ENCODE data around the gene CYP51A1.
"Not testable (repeated sequence)": the region's sequence is repeated elsewhere in the genome, so short reads cannot be mapped to it uniquely, and the experiment has no call there.

The CYP51A1 gene

DNA sequence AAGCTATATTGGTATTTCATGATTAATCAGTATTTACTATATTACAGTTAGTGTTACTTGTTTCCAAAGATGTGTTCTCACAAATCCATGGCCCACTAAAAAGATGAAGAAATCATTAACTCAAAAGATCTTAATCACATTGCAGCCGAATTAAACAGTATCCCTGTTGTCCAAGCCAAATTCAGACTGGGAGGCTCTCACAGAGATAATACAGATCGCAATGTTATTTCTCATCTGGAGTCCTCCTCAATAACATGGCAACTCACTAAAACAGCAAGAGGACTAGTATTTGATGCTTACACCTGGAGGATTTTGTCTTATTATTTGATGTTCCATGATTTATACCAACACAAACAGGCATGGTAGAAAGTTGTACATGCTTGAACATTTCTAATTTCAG lies 23.4 kb downstream of the CYP51A1 start:
- no peaks in the 10 kb centered on the region for H3K9me3 Mint-ChIP-seq
- H3K36me3 Mint-ChIP-seq (ENCODE audit: low read depth): peaks cover 76% of the 10 kb centered on the region
- H3K4me3 Mint-ChIP-seq: no peak overlapping the region
- H3K27me3 Mint-ChIP-seq (ENCODE audit: low read depth, poor library complexity): no peaks in the 10 kb centered on the region
- DNase-seq: no peak
- peak overlapping the region; percentile 36 for H3K27ac Mint-ChIP-seq
- TF ChIP-seq, protein P1, sequence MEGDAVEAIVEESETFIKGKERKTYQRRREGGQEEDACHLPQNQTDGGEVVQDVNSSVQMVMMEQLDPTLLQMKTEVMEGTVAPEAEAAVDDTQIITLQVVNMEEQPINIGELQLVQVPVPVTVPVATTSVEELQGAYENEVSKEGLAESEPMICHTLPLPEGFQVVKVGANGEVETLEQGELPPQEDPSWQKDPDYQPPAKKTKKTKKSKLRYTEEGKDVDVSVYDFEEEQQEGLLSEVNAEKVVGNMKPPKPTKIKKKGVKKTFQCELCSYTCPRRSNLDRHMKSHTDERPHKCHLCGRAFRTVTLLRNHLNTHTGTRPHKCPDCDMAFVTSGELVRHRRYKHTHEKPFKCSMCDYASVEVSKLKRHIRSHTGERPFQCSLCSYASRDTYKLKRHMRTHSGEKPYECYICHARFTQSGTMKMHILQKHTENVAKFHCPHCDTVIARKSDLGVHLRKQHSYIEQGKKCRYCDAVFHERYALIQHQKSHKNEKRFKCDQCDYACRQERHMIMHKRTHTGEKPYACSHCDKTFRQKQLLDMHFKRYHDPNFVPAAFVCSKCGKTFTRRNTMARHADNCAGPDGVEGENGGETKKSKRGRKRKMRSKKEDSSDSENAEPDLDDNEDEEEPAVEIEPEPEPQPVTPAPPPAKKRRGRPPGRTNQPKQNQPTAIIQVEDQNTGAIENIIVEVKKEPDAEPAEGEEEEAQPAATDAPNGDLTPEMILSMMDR (IDR thresholded peaks at IDR 0.05): no peak
- no peaks in the 10 kb centered on the region for H3K4me1 Mint-ChIP-seq

DNA sequence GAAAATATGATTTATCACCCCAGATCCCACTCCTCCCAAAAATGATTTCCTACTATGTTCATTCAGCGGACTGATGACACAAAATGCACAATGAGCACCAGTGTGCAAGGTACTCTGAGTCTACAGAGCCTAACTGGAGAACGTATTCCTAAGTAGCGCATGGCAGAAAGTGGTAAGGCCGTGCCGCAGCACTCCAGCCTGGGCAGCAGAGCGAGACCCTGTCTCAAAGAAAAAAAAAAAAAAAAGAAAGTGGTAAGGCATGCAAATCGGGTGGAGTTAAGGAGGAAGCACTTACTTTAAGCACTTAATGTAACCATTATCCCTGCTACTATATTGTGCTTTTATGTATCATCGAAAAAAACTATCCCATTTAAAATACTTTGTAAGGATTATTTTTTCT lies 25.5 kb downstream of the CYP51A1 start:
- no peaks in the 10 kb centered on the region for H3K4me1 Mint-ChIP-seq
- peaks cover 72% of the 10 kb centered on the region for H3K36me3 Mint-ChIP-seq (ENCODE audit: low read depth)
- TF ChIP-seq, protein P1 (IDR thresholded peaks at IDR 0.05): no peak
- H3K4me3 Mint-ChIP-seq: no peak overlapping the region
- no peaks in the 10 kb centered on the region for H3K27me3 Mint-ChIP-seq (ENCODE audit: low read depth, poor library complexity)
- peak overlapping the region; percentile 87 for H3K27ac Mint-ChIP-seq
- no peak for DNase-seq
- H3K9me3 Mint-ChIP-seq: no peaks in the 10 kb centered on the region

DNA sequence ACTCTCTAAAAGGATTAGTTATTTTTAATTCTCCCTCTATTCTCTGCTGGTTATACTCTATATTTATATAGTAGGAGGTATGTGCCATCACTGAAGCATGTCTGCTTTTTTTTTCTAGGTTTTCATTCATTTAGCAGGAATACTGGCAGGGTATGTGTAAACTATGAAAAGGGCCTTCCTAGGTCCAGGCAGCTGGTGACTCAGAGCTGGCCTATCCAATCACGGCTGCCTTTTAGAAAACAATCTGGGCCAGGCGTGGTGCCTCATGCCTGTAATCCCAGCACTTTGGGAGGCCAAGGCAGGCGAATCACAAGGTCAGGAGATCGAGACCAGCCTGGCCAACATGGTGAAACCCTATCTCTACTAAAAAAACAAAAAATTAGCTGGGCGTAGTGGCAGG lies 31.4 kb downstream of the CYP51A1 start:
- not testable (repeated sequence) for H3K27me3 Mint-ChIP-seq (ENCODE audit: low read depth, poor library complexity); H3K4me3 Mint-ChIP-seq; H3K27ac Mint-ChIP-seq; H3K4me1 Mint-ChIP-seq; H3K9me3 Mint-ChIP-seq; DNase-seq
- H3K36me3 Mint-ChIP-seq (ENCODE audit: low read depth): peaks cover 76% of the 10 kb centered on the region

DNA sequence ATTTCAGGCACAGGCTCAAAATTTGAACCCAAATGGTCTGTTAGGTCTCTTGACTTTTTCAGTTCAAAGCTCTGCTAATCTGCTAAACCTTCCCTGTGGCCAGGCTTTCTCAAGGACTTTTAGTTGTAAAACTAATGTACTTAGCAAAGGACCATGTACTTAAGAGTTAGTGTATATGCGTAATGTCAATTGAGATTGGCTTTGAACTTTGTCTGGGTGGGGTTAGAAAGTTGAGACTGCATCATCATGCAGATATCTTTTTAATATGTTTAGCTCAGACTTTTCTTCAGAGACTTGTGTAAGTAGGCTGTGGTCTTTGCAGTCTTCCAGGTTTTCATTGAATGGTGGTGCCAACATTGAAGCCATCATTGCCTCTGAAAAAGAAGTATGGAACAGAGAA lies 33.7 kb downstream of the CYP51A1 start:
- H3K36me3 Mint-ChIP-seq (ENCODE audit: low read depth): peaks cover 76% of the 10 kb centered on the region

DNA sequence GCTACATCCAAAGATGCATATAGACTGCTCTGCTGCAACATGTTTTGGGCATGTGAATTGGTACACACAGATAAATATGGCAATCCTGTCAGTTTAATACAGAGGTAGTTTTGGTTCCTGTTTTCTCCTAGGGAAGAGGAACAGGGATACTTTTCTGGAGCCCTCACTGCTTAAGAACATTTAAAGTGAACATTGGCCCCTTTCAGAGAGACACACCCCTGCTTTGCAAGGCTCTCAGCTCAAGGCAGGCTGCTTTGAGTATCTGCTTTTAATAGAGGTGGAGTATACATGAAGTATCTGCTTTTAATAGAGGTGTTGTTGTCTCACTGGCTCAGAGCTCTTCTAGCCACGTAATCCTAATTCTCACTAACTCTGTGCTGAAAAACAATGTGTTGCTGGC lies 38.9 kb downstream of the CYP51A1 start:
- TF ChIP-seq, protein P1 (IDR thresholded peaks at IDR 0.05): no peak
- H3K9me3 Mint-ChIP-seq: no peaks in the 10 kb centered on the region
- no peak overlapping the region for H3K4me3 Mint-ChIP-seq
- H3K4me1 Mint-ChIP-seq: no peaks in the 10 kb centered on the region
- no peak overlapping the region for H3K27ac Mint-ChIP-seq
- H3K27me3 Mint-ChIP-seq (ENCODE audit: low read depth, poor library complexity): no peaks in the 10 kb centered on the region
- no peak for DNase-seq
- H3K36me3 Mint-ChIP-seq (ENCODE audit: low read depth): peaks cover 66% of the 10 kb centered on the region

More for the DNA sequence above, 33.7 kb downstream of the CYP51A1 start:
- Mint-ChIP-seq H3K27me3 (ENCODE audit: low read depth, poor library complexity) (no peaks in the 10 kb centered on the region), H3K9me3 (no peaks in the 10 kb centered on the region), H3K4me1 (no peaks in the 10 kb centered on the region), H3K4me3 (no peak overlapping the region), H3K27ac (no peak overlapping the region)
- TF ChIP-seq, protein P1 (IDR thresholded peaks at IDR 0.05): no peak
- no peak for DNase-seq

DNA sequence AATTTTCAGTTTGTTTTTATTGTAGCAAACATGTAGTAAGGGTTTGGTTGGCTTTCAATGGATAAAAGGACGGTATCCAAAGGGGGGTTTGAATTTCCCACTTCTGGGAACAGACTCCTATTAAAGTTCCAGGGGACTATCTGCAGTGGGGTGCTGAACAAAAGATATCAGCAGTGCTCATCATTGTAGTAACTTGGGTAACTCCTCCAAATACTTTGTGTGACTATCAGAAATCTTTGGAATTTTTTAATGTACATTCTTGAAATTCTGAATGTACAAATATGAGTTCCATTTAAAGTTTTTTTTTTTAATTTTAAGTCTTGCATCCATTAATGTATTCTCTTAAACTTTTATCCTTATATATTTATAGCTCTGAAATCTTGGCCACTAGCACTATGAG lies 42.1 kb downstream of the CYP51A1 start:
- peaks cover 73% of the 10 kb centered on the region for H3K36me3 Mint-ChIP-seq (ENCODE audit: low read depth)
- no peak overlapping the region for H3K4me3 Mint-ChIP-seq
- TF ChIP-seq, protein P1 (IDR thresholded peaks at IDR 0.05): no peak
- no peak for DNase-seq
- H3K27ac Mint-ChIP-seq: no peak overlapping the region
- H3K9me3 Mint-ChIP-seq: peaks cover 15% of the 10 kb centered on the region
- H3K4me1 Mint-ChIP-seq: no peaks in the 10 kb centered on the region
- H3K27me3 Mint-ChIP-seq (ENCODE audit: low read depth, poor library complexity): no peaks in the 10 kb centered on the region
